Measurements from ENCODE around the gene ZNF853.
"Not testable (repeated sequence)": the region's sequence is repeated elsewhere in the genome, so short reads cannot be mapped to it uniquely, and the experiment has no call there.

ZNF853 gene

GRCh38 chr7:6670851-6671250, 55.4 kb downstream of the ZNF853 start:
- H3K4me1 Mint-ChIP-seq, H3K27ac Mint-ChIP-seq, CTCF ChIA-PET, H3K4me3 Mint-ChIP-seq, H3K27me3 Mint-ChIP-seq, DNase-seq: not testable (repeated sequence)
- peaks cover 17% of the 10 kb centered on the region for H3K36me3 Mint-ChIP-seq
- H3K9me3 Mint-ChIP-seq: peaks cover 55% of the 10 kb centered on the region
